RPMI7951 (cell line): ENCODE results near the gene DIS3L. TPM values are rescaled to one million over a fixed set of nuclear protein-coding genes. Genes with fewer than 3 reads are reported as not detected.
"Not testable (repeated sequence)": the region's sequence is repeated elsewhere in the genome, so short reads cannot be mapped to it uniquely, and the experiment has no call there.

Source experiments
- DNase-seq: peaks from one replicate; pipeline ENCODE4 v3.0.0-alpha.2; 2012; ENCODE audit warnings: low read depth
- total RNA-seq: library from RNA; depleted of rRNA; stranded (reverse); fragments of >200 nt; shearing (Covaris generic); gene quantifications from 2 replicates; pipeline ENCODE4 v1.2.3, GENCODE V29; 2014

DIS3L gene
- total RNA-seq, 1 experiment from 2014 or later, result 10.5 TPM

GRCh38 chr15:66276546-66276945 lies 16.8 kb upstream of the DIS3L start:
- DNase-seq, result no peak

- no peak for DNase-seq
Observed at GRCh38 chr15:66278056-66278455, 15.3 kb upstream of the DIS3L start.

- no peak for DNase-seq
Observed at GRCh38 chr15:66278671-66279070, 14.7 kb upstream of the DIS3L start.

GRCh38 chr15:66284271-66284670 lies 9.1 kb upstream of the DIS3L start:
- DNase-seq, result no peak

- no peak for DNase-seq
Observed at GRCh38 chr15:66285533-66286280, 7.7 kb upstream of the DIS3L start.

GRCh38 chr15:66287461-66288057 lies 5.8 kb upstream of the DIS3L start:
- DNase-seq, result peak; percentile 42

- DNase-seq, result no peak
Observed at GRCh38 chr15:66288093-66288492, 5.3 kb upstream of the DIS3L start.

GRCh38 chr15:66288551-66289185 lies 4.7 kb upstream of the DIS3L start:
- no peak for DNase-seq

- DNase-seq, result no peak
Observed at GRCh38 chr15:66290007-66290406, 3.4 kb upstream of the DIS3L start.

GRCh38 chr15:66290518-66290917 lies 2.9 kb upstream of the DIS3L start:
- DNase-seq, result no peak

- no peak for DNase-seq
Observed at GRCh38 chr15:66291816-66292570, 1.4 kb upstream of the DIS3L start.

GRCh38 chr15:66292571-66293418 lies 573 bp upstream of the DIS3L start:
- DNase-seq, result no peak

- DNase-seq, result peak; percentile 59
Observed at GRCh38 chr15:66294157-66294931, 976 bp downstream of the DIS3L start.

GRCh38 chr15:66294932-66295235 lies 1.5 kb downstream of the DIS3L start:
- DNase-seq, result no peak

- no peak for DNase-seq
Observed at GRCh38 chr15:66296186-66296585, 2.8 kb downstream of the DIS3L start.

GRCh38 chr15:66298803-66299251 lies 5.5 kb downstream of the DIS3L start:
- no peak for DNase-seq

- no peak for DNase-seq
Observed at GRCh38 chr15:66302489-66303278, 9.3 kb downstream of the DIS3L start.

GRCh38 chr15:66304425-66304824 lies 11.1 kb downstream of the DIS3L start:
- not testable (repeated sequence) for DNase-seq

GRCh38 chr15:66306381-66306780 lies 13.0 kb downstream of the DIS3L start:
- DNase-seq, result no peak

- no peak for DNase-seq
Observed at GRCh38 chr15:66308531-66308930, 15.2 kb downstream of the DIS3L start.
